HEK293 (cell line): ENCODE measurements around the gene MED29.

ENCODE experiments used
- HOXA7 ChIP-seq: sonication (generic); formaldehyde crosslinking; IDR thresholded peaks from 2 replicates; pipeline ENCODE4 v1.8.1; 2022; ENCODE audit warnings: missing genetic modification reagents, borderline replicate concordance
- ZNF645 ChIP-seq: fragments of 450-650 bp; formaldehyde crosslinking; IDR thresholded peaks from 2 replicates; pipeline ENCODE4; 2016; ENCODE audit warnings: missing biosample characterization, missing genetic modification characterization

DNA sequence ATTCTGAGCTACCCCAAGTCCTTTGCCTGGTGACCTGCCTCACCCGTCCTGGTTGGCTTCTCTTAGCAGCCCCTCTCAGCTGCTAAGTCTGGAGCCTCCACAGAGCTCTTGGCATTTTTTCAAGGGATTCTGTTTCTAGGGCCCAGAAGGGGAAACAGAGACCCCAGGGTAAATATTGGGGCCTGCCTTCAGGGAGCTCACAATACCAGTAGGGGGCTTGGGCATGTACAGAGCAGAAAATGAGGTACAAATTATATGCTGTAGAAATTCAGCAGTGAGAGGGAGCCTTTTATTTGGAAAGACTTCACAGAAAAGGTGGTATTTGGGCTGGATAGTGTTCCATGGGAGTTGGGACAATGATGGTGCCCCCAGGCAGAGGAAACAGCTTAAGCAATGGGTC, 45.2 kb upstream of the MED29 start:
- no peak for TF ChIP-seq HOXA7 (CRISPR knock-in tag)
- no peak for TF ChIP-seq ZNF645 (tag by site-specific recombination)
